Tibial nerve (tissue), 4 donors: ENCODE data around the gene ARL8A. TPM values are rescaled to one million over a fixed set of nuclear protein-coding genes. Genes with fewer than 3 reads are reported as not detected.

Experiments
- DNase-seq, 2 donors: peaks; one replicate each; pipeline ENCODE4 v3.0.0-alpha.2; 2019; ENCODE audit warnings: low spot score in 2 of 2
- H3K27ac ChIP-seq, 4 donors: fragments of 200-600 bp; sonication (generic) in 3 of 4; one replicate each; pipeline ENCODE4 v1.5.1; 2017 to 2019; ENCODE audit warnings: mild to moderate bottlenecking in 1 of 4
- H3K27me3 ChIP-seq, 2 donors: fragments of 200-600 bp; sonication (generic) in 1 of 2; one replicate each; pipeline versions ENCODE4 v1.5.1 to v1.6.0; 2017 to 2019
- H3K36me3 ChIP-seq, 3 donors: fragments of 200-600 bp; sonication (generic); one replicate each; pipeline ENCODE4 v1.5.1; 2018 to 2019
- H3K4me1 ChIP-seq, 4 donors: fragments of 200-600 bp; sonication (generic) in 3 of 4; one replicate each; pipeline ENCODE4 v1.5.1; 2017 to 2019
- H3K4me3 ChIP-seq, 4 donors: fragments of 200-600 bp; sonication (generic) in 3 of 4; one replicate each; pipeline ENCODE4 v1.5.1; 2017 to 2019; ENCODE audit warnings: mild to moderate bottlenecking in 1 of 4, moderate library complexity in 1 of 4
- H3K9me3 ChIP-seq, 4 donors: fragments of 200-600 bp; sonication (generic) in 3 of 4; one replicate each; pipeline ENCODE4 v1.5.1; 2017 to 2019
- EP300 ChIP-seq, 2 donors: sonication (generic); formaldehyde crosslinking; IDR thresholded peaks; one replicate each; pipeline ENCODE4 v1.6.1; 2017; ENCODE audit warnings: antibody characterized with exemption in 2 of 2, mild to moderate bottlenecking in 1 of 2
- POLR2A ChIP-seq, 2 donors: fragments of 450-650 bp; IDR thresholded peaks; one replicate each; pipeline ENCODE4 v1.6.1; 2017; ENCODE audit warnings: antibody characterized with exemption in 2 of 2, mild to moderate bottlenecking in 2 of 2, moderate library complexity in 2 of 2
- WGBS, 2 donors: methylation state at CpG; one replicate each; pipeline ENCODE4 v1.1.5; 2018; 5-methylcytosine and 5-hydroxymethylcytosine counted together
- total RNA-seq, 4 donors: library from RNA; depleted of rRNA; stranded (reverse); fragments of >200 nt; gene quantifications; one replicate each; pipeline ENCODE4 v1.1.0, GENCODE V29; 2016
- TF ChIP-seq, protein P1 (sequence below), 5 experiments: fragments of 200-600 bp in 3 of 5; fragments of 450-650 bp in 2 of 5; sonication (generic) in 3 of 5; IDR thresholded peaks; one replicate each; pipeline ENCODE4 v1.5.1; 2016 to 2019; ENCODE audit warnings: antibody characterized with exemption in 5 of 5, mild to moderate bottlenecking in 3 of 5, moderate library complexity in 2 of 5

Gene ARL8A
- total RNA-seq, 4 donors from 2014 or later, result 35.0 to 64.5 (median 49.3) TPM

DNA sequence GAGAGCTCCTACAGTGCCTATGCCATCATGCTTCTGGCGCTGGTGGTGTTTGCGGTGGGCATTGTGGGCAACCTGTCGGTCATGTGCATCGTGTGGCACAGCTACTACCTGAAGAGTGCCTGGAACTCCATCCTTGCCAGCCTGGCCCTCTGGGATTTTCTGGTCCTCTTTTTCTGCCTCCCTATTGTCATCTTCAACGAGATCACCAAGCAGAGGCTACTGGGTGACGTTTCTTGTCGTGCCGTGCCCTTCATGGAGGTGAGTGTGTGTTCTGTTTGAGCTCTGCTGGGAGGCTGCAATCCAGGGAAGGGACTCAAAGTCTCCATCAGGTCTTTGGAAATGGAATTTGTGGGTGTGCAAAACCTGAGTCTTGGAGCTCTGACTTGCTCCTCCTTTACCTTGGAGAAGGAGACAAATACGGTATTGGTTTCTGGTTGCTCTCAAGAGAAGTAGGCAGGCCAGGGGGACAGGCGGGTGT lies 21.2 kb downstream of the ARL8A start:
- no peak for DNase-seq
- 65 to 71% methylated on average over 9 to 10 of the region's 10 CpGs for whole genome bisulfite sequencing, 2 donors
- H3K4me3 ChIP-seq, result peak overlapping the region; percentile 32 to 51 (median 40)
- TF ChIP-seq, protein P1, sequence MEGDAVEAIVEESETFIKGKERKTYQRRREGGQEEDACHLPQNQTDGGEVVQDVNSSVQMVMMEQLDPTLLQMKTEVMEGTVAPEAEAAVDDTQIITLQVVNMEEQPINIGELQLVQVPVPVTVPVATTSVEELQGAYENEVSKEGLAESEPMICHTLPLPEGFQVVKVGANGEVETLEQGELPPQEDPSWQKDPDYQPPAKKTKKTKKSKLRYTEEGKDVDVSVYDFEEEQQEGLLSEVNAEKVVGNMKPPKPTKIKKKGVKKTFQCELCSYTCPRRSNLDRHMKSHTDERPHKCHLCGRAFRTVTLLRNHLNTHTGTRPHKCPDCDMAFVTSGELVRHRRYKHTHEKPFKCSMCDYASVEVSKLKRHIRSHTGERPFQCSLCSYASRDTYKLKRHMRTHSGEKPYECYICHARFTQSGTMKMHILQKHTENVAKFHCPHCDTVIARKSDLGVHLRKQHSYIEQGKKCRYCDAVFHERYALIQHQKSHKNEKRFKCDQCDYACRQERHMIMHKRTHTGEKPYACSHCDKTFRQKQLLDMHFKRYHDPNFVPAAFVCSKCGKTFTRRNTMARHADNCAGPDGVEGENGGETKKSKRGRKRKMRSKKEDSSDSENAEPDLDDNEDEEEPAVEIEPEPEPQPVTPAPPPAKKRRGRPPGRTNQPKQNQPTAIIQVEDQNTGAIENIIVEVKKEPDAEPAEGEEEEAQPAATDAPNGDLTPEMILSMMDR (IDR thresholded peaks at IDR 0.05), result no peak
- TF ChIP-seq POLR2A (IDR thresholded peaks at IDR 0.05) (no peak), EP300 (IDR thresholded peaks at IDR 0.05) (no peak)
- no peaks in the 10 kb centered on the region for H3K27me3 ChIP-seq
- peaks cover 0 to 8% (median 0%) of the 10 kb centered on the region in 3 donors for H3K36me3 ChIP-seq
- H3K9me3 ChIP-seq, result no peaks in the 10 kb centered on the region
- H3K27ac ChIP-seq, result peak overlapping the region; percentile 80 to 98 (median 88)
- H3K4me1 ChIP-seq, result peaks cover 0 to 51% (median 14%) of the 10 kb centered on the region in 4 donors

DNA sequence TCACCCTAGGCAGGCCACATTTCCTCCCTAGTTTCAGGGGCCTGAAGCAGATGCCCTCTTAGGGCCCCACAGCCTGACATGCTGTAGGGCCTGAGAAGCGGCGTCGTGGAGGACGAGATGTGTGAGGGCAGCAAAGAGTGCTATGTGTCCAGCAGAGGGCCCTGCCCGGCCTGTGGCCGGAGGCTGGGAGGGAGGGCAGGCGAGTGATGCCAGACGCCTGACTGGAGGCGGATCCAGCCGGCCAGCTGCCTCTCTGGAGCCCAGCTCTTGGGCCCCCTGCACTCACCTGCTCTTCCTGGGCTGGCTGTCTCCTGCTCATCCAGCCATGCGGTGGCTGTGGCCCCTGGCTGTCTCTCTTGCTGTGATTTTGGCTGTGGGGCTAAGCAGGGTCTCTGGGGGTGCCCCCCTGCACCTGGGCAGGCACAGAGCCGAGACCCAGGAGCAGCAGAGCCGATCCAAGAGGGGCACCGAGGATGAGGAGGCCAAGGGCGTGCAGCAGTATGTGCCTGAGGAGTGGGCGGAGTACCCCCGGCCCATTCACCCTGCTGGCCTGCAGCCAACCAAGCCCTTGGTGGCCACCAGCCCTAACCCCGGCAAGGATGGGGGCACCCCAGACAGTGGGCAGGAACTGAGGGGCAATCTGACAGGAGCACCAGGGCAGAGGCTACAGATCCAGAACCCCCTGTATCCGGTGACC lies 21.8 kb downstream of the ARL8A start, which contains the start of gene GPR37L1:
GPR37L1 (plus strand) TSS at position 279 of the 697 bp plus-strand sequence; CDS start at position 326, 47 bp downstream.
- Histone ChIP-seq H3K36me3 (peaks cover 0 to 3% (median 0%) of the 10 kb centered on the region in 3 donors), H3K27me3 (no peaks in the 10 kb centered on the region), H3K27ac (peak within 1 kb of the TSS; percentile 80 to 98 (median 88)), H3K4me1 (peaks cover 0 to 45% (median 9%) of the 10 kb centered on the region in 4 donors), H3K4me3 (peak within 1 kb of the TSS; percentile 32 to 51 (median 40)), H3K9me3 (no peaks in the 10 kb centered on the region)
- TF ChIP-seq EP300 (IDR thresholded peaks at IDR 0.05) (peak in 1 of 2 donors; percentile 87), POLR2A (IDR thresholded peaks at IDR 0.05) (peak; percentile 24 to 60)
- TF ChIP-seq, protein P1 (IDR thresholded peaks at IDR 0.05), result peak; percentile 35 to 86 (median 79)
- WGBS, 2 donors, result 22 to 45% methylated on average over 10 to 18 of the region's 19 CpGs
- peak; percentile 40 to 44 for DNase-seq

DNA sequence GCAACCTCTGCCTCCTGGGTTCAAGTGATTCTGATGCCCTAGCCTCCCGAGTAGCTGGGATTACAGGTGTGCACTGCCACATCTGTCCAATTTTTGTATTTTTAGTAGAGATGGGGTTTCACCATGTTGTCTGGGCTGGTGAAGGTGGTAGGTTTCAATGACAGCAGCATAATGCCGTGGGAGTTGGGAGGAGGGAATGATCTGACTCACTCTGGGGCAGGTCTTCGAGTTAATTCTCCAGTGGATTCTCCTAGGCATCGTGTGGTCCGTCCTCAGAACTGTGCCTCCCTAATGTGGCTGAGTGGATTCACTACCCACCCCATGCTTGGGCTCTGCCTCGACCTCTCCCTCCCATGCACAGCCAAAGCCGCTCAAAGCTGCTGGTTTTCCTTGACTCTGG lies 23.5 kb downstream of the ARL8A start:
- WGBS, 2 donors, result 66 to 72% methylated on average over 7 of the region's 7 CpGs
- TF ChIP-seq, protein P1 (IDR thresholded peaks at IDR 0.05), result no peak
- no peak for TF ChIP-seq EP300 (IDR thresholded peaks at IDR 0.05)
- TF ChIP-seq POLR2A (IDR thresholded peaks at IDR 0.05), result no peak
- peak overlapping the region in 2 of 4 donors; percentile 93 to 98 for H3K27ac ChIP-seq

DNA sequence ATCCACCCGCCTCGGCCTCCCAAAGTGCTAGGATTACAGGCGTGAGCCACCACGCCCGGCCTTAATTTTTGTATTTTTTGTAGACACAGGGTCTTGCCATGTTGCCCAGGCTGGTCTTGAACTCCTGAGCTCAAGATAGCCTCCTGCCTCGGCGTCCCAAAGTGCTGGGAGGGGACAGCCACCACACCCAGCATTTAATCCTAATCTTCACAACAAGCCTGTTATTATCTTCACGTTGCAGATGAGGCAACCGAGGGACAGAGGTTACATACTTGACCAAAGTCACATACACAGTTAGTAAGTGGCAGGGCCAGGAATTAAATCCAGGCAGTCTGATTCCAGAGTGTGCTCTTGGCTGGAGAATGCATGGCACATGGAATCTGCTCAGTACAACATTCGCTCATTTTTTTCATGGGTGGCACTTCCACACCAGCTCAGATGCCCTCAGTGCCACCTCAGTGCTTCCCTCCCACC lies 26.6 kb downstream of the ARL8A start:
- no peaks in the 10 kb centered on the region for H3K36me3 ChIP-seq
- TF ChIP-seq POLR2A (IDR thresholded peaks at IDR 0.05), result no peak
- no peak for TF ChIP-seq EP300 (IDR thresholded peaks at IDR 0.05)
- TF ChIP-seq, protein P1 (IDR thresholded peaks at IDR 0.05), result no peak
- no peaks in the 10 kb centered on the region for H3K9me3 ChIP-seq
- H3K4me3 ChIP-seq, result no peak overlapping the region
- no peaks in the 10 kb centered on the region for H3K27me3 ChIP-seq
- DNase-seq, result no peak
- H3K27ac ChIP-seq, result peak overlapping the region in 2 of 4 donors; percentile 19 to 55
- 65 to 73% methylated on average over 10 of the region's 10 CpGs for WGBS, 2 donors
- peaks cover 3 to 40% (median 15%) of the 10 kb centered on the region in 4 donors for H3K4me1 ChIP-seq

More for the DNA sequence above, 23.5 kb downstream of the ARL8A start:
- Histone ChIP-seq H3K36me3 (no peaks in the 10 kb centered on the region), H3K4me1 (peaks cover 0 to 30% (median 4%) of the 10 kb centered on the region in 4 donors), H3K9me3 (no peaks in the 10 kb centered on the region), H3K4me3 (no peak overlapping the region), H3K27me3 (no peaks in the 10 kb centered on the region)
- no peak for DNase-seq

DNA sequence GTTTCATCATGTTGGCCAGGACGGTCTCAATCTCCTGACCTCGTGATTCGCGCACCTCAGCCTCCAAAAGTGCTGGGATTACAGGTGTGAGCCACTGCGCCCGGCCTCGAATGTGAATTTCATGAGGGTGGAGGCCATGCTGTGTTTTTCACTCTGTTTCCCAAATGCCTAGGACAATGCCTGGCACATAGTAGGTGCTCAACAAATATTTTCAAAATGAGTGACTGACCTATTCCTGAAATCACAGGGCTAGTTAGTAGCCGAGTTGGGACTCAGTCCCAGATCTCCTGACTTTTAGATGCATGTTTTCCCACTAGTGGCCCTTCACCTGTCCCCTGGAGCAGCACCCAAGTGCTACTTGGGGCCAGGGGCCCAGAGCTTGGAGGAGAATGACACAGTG lies 28.2 kb downstream of the ARL8A start:
- H3K4me1 ChIP-seq, result peaks cover 3 to 28% (median 17%) of the 10 kb centered on the region in 4 donors
- H3K4me3 ChIP-seq, result no peak overlapping the region
- no peaks in the 10 kb centered on the region for H3K27me3 ChIP-seq
- no peak overlapping the region for H3K27ac ChIP-seq
- no peaks in the 10 kb centered on the region for H3K36me3 ChIP-seq
- TF ChIP-seq, protein P1 (IDR thresholded peaks at IDR 0.05), result no peak
- no peak for TF ChIP-seq EP300 (IDR thresholded peaks at IDR 0.05)
- TF ChIP-seq POLR2A (IDR thresholded peaks at IDR 0.05), result no peak
- 96 to 98% methylated on average over 8 of the region's 8 CpGs for WGBS, 2 donors
- no peak for DNase-seq
- no peaks in the 10 kb centered on the region for H3K9me3 ChIP-seq
